ENCODE results near the gene PSEN1.

GRCh38 chr14:73258845-73259611 lies 122.7 kb downstream of the PSEN1 start:
- TF ChIP-seq ZSCAN20 (CRISPR knock-in tag; IDR thresholded peaks at IDR 0.05) (no peak), MAX (IDR thresholded peaks at IDR 0.05) (no peak), CTCF (IDR thresholded peaks at IDR 0.05) (no peak), RAD21 (conservative IDR thresholded peaks at IDR 0.05 in 1 of 2, IDR thresholded peaks at IDR 0.05 in 1 of 2) (no peak), CBX8 (IDR thresholded peaks at IDR 0.05) (no peak), POLR2A (IDR thresholded peaks at IDR 0.05; ENCODE audit: low read length) (no peak), MAZ (IDR thresholded peaks at IDR 0.05; ENCODE audit: borderline replicate concordance, low read depth, low read length) (no peak)
